Measurements from ENCODE around the gene RHOBTB1.

RHOBTB1 gene

DNA sequence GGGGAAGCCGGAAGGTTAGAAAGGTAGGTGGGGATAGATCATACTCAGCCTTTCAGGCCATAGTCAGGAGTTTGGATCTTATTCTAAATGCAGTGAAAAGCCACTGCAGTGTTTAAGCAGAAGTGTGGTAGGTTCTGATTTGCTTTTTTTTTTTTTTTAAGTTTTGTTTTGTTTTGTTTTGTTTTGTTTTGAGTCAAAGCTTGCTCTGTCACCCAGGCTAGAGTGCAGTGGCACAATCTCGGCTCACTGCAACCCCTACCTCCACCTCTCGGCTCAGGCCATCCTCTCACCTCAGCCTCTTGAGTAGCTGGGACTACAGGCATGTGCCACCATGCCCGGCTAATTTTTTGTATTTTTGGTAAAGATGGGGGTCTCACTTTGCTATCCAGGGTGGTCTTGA lies 23.5 kb downstream of the RHOBTB1 start:
- Histone ChIP-seq H3K36me3 (ENCODE audit: control insufficient read depth, insufficient read depth, low read length) (no peaks in the 10 kb centered on the region), H3K9me3 (ENCODE audit: control insufficient read depth, low read length) (no peaks in the 10 kb centered on the region), H3K27ac (ENCODE audit: insufficient read depth, low read depth, low read length, poor library complexity, severe bottlenecking) (no peak overlapping the region), H3K4me1 (ENCODE audit: control insufficient read depth, insufficient read depth, low read length) (no peaks in the 10 kb centered on the region), H3K27me3 (ENCODE audit: control insufficient read depth, insufficient read depth, low read length, poor library complexity, severe bottlenecking) (no peaks in the 10 kb centered on the region), H3K4me3 (ENCODE audit: insufficient read depth, low read depth, low read length) (no peak overlapping the region)
- WGBS, 2 experiments, result 90 to 99% methylated on average over 4 of the region's 4 CpGs

DNA sequence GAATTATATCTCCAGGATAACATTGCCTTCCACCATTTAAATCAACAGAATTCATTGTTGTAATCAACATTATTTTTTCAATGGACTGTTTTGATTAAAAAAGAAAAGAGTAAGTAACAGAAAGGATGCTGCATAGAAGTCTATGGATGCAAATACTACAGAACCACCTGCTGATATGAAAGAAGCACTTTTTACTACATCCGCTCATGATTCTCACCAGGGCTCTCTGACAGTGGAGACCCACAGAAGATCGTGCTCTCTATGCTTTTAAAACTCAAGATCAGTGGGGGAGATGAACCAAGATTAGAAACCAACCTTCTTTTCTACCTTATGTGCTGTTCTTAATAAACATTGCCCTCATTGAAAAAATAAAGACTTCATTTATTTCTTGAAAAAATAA lies 24.4 kb downstream of the RHOBTB1 start:
- Histone ChIP-seq H3K27ac (ENCODE audit: insufficient read depth, low read depth, low read length, poor library complexity, severe bottlenecking) (no peak overlapping the region), H3K27me3 (ENCODE audit: control insufficient read depth, insufficient read depth, low read length, poor library complexity, severe bottlenecking) (no peaks in the 10 kb centered on the region), H3K4me3 (ENCODE audit: insufficient read depth, low read depth, low read length) (no peak overlapping the region), H3K36me3 (ENCODE audit: control insufficient read depth, insufficient read depth, low read length) (no peaks in the 10 kb centered on the region), H3K4me1 (ENCODE audit: control insufficient read depth, insufficient read depth, low read length) (no peaks in the 10 kb centered on the region), H3K9me3 (ENCODE audit: control insufficient read depth, low read length) (no peaks in the 10 kb centered on the region)
- WGBS, 2 experiments, result 87 to 93% methylated on average over 2 of the region's 2 CpGs

DNA sequence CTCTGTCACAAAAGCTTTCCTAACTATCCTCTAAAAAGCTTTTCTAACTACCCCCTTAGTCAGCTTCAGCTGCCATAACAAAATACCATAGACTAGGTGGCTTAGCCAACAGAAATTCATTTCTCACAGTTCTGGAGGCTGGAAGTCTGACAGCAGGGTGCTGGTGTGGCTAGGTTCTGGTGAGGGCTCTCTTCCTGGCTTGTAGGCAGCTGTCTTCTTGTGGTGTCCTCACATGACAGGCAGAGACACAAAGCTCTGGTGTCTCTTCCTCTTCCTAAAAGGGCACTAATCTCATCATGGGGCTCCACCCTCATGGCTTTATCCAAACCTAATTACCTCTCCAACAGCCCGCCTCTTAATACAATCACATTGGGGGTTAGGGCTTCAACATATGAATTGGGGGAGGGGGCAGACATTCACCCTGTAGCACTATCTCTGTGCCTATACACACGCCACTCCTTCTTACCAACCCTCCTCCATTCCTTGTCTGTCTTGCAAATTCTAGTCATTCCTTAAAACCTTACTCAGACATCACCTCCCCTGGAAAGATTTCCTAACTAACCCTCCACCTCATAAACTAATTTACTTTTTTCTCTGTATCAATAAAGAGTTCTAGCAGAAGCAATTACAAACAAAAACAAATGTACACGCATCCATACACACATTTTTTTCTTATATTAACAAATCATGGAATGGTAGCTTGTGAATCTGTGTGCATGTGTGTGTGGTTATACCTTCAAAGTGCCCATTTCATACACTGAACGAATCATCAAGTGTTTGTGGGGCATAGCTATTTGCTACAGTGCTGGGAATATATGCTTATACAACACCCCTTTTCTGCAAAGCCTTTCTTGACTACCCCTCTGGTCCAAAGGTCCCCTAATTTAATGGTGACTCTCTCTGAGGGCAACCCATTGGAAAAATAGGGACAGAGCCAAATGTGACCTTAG lies 26.4 kb downstream of the RHOBTB1 start:
- no peaks in the 10 kb centered on the region for H3K9me3 ChIP-seq (ENCODE audit: control insufficient read depth, low read length)
- 88 to 89% methylated on average over 2 to 3 of the region's 4 CpGs for WGBS, 2 experiments
- no peaks in the 10 kb centered on the region for H3K36me3 ChIP-seq (ENCODE audit: control insufficient read depth, insufficient read depth, low read length)
- H3K27me3 ChIP-seq (ENCODE audit: control insufficient read depth, insufficient read depth, low read length, poor library complexity, severe bottlenecking), result no peaks in the 10 kb centered on the region
- H3K27ac ChIP-seq (ENCODE audit: insufficient read depth, low read depth, low read length, poor library complexity, severe bottlenecking), result no peak overlapping the region
- no peaks in the 10 kb centered on the region for H3K4me1 ChIP-seq (ENCODE audit: control insufficient read depth, insufficient read depth, low read length)
- H3K4me3 ChIP-seq (ENCODE audit: insufficient read depth, low read depth, low read length), result no peak overlapping the region

DNA sequence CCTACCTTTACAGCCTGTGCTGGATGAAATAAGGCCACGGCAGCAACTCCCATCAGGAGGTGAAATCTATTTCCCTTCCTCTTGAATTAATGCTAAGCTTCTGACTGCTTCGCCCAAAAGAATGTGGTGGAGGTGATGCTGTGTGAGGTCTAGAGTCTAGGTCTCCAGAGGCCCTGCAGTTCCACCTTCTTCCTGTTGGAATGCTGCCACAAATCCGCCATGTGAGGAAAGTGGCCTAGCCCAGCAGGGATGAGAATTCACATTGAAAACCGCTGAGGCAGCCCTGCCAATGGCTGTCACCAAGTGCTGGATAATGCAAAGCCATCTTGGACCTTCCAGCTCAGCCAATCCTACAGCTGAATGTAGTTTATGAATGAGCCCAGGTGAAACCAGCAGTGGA lies 28.0 kb downstream of the RHOBTB1 start:
- Histone ChIP-seq H3K9me3 (ENCODE audit: control insufficient read depth, low read length) (no peaks in the 10 kb centered on the region), H3K4me1 (ENCODE audit: control insufficient read depth, insufficient read depth, low read length) (no peaks in the 10 kb centered on the region), H3K36me3 (ENCODE audit: control insufficient read depth, insufficient read depth, low read length) (no peaks in the 10 kb centered on the region), H3K4me3 (ENCODE audit: insufficient read depth, low read depth, low read length) (no peak overlapping the region), H3K27ac (ENCODE audit: insufficient read depth, low read depth, low read length, poor library complexity, severe bottlenecking) (no peak overlapping the region), H3K27me3 (ENCODE audit: control insufficient read depth, insufficient read depth, low read length, poor library complexity, severe bottlenecking) (no peaks in the 10 kb centered on the region)
- 88 to 91% methylated on average over 4 of the region's 4 CpGs for WGBS, 2 experiments

DNA sequence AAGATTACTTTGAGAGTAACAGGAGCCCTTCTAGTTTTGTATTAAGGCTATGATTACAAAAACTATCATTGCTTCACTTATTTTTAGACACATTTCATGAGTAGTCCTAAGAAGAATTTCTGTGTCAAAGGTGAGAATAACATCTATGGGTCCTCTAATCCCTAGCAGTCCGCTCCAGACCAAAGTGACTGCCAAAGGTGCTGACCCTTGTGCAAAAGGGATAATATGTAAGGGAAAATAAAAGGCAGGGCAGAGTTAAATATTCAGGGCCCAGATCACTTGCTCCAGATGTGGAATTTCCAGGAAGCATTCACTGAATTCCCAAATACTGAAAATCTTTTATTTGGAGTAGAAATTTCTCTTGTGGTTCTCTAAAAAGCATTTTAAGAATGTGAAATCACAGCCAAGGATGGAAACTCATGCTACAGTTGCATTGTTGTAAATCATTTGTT lies 29.3 kb downstream of the RHOBTB1 start:
- Histone ChIP-seq H3K27me3 (ENCODE audit: control insufficient read depth, insufficient read depth, low read length, poor library complexity, severe bottlenecking) (no peaks in the 10 kb centered on the region), H3K4me3 (ENCODE audit: insufficient read depth, low read depth, low read length) (no peak overlapping the region), H3K36me3 (ENCODE audit: control insufficient read depth, insufficient read depth, low read length) (no peaks in the 10 kb centered on the region), H3K4me1 (ENCODE audit: control insufficient read depth, insufficient read depth, low read length) (no peaks in the 10 kb centered on the region), H3K27ac (ENCODE audit: insufficient read depth, low read depth, low read length, poor library complexity, severe bottlenecking) (no peak overlapping the region), H3K9me3 (ENCODE audit: control insufficient read depth, low read length) (no peaks in the 10 kb centered on the region)
- WGBS, 2 experiments, result 97 to 100% methylated on average over 1 of the region's 1 CpG

DNA sequence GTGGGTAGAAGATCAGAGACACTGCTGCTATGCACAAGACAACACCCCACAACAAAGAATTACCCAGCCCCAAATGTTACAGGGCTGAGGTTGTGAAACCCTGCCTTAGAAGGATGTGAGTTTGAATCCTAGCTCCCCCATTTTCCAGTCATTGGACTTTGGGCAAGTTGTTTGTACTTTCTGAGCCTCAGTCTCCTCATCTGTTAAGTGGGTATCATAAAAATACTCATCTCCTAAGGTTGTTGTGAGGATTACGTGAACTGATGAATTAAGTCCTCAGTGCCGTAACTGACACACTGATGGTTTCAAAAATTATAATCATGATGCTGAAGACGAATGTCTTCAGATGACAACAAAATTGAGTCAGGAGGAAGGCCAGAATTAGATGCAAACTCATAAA lies 30.3 kb downstream of the RHOBTB1 start:
- no peaks in the 10 kb centered on the region for H3K36me3 ChIP-seq (ENCODE audit: control insufficient read depth, insufficient read depth, low read length)

DNA sequence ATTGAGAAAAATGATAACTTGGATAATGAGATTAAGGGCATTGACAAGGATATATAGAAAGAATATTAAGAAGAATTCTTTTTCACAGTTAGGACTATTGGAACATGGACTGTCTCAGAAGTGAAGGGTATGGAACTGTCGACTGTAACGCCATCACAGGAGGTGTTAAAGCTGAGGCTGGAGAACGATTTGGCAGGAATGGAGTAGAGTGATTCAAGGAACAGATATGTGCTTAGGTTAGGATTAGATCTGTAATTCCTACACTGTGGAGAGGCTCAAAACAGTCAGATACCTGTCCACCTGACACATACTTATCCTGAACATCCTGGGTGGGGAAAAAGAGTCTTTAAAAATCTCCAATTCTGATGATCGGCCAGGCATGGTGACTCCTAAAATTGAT lies 30.9 kb downstream of the RHOBTB1 start:
- Histone ChIP-seq H3K27ac (ENCODE audit: insufficient read depth, low read depth, low read length, poor library complexity, severe bottlenecking) (no peak overlapping the region), H3K27me3 (ENCODE audit: control insufficient read depth, insufficient read depth, low read length, poor library complexity, severe bottlenecking) (no peaks in the 10 kb centered on the region), H3K9me3 (ENCODE audit: control insufficient read depth, low read length) (no peaks in the 10 kb centered on the region), H3K36me3 (ENCODE audit: control insufficient read depth, insufficient read depth, low read length) (no peaks in the 10 kb centered on the region), H3K4me3 (ENCODE audit: insufficient read depth, low read depth, low read length) (no peak overlapping the region), H3K4me1 (ENCODE audit: control insufficient read depth, insufficient read depth, low read length) (no peaks in the 10 kb centered on the region)
- WGBS, 2 experiments, result 94 to 99% methylated on average over 3 to 4 of the region's 4 CpGs

More for the DNA sequence above, 30.3 kb downstream of the RHOBTB1 start:
- 89 to 95% methylated on average over 3 of the region's 3 CpGs for WGBS, 2 experiments
- Histone ChIP-seq H3K27me3 (ENCODE audit: control insufficient read depth, insufficient read depth, low read length, poor library complexity, severe bottlenecking) (no peaks in the 10 kb centered on the region), H3K4me1 (ENCODE audit: control insufficient read depth, insufficient read depth, low read length) (no peaks in the 10 kb centered on the region), H3K4me3 (ENCODE audit: insufficient read depth, low read depth, low read length) (no peak overlapping the region), H3K27ac (ENCODE audit: insufficient read depth, low read depth, low read length, poor library complexity, severe bottlenecking) (no peak overlapping the region), H3K9me3 (ENCODE audit: control insufficient read depth, low read length) (no peaks in the 10 kb centered on the region)

DNA sequence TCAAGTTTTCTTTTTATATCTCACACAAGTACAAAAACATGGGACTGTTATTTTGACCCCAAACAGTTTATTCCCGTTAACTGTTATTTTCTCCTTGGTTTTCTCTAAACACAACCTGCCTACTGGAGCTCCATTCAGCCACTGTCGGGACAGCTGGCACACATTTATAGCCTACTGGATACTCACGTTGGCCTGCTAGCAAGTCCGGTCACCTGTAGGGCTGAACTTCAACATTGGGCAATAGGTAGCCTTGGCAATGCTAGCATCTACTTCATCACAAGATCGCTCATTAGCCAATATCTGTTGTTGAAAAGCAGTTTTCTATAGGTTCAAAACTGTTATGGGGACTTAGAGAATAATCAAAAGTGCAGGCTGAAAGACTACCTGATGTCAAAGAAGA lies 32.3 kb downstream of the RHOBTB1 start:
- Histone ChIP-seq H3K36me3 (ENCODE audit: control insufficient read depth, insufficient read depth, low read length) (peaks cover 8% of the 10 kb centered on the region), H3K4me1 (ENCODE audit: control insufficient read depth, insufficient read depth, low read length) (no peaks in the 10 kb centered on the region)
- WGBS, 2 experiments, result 96 to 97% methylated on average over 5 of the region's 5 CpGs

DNA sequence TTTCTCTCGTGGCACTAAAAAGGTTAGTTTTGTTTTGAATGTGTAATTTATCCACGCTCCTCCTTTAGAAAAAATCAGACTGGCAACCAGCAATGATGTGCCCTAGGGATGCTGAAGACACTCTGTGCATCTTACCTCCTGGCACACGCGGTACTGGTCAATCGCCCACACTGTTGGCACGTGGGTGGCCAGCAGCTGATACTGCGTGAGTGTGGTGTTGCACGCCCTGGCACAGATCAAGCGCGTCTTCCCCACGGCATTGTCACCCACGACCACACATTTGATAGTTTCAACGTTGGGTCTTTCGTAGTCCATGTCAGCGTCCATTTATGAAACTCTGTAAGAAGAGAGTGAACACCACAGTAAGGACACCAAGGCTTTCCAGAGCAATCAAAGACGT lies 32.8 kb downstream of the RHOBTB1 start:
- Histone ChIP-seq H3K36me3 (ENCODE audit: control insufficient read depth, insufficient read depth, low read length) (peaks cover 12% of the 10 kb centered on the region), H3K27me3 (ENCODE audit: control insufficient read depth, insufficient read depth, low read length, poor library complexity, severe bottlenecking) (no peaks in the 10 kb centered on the region), H3K27ac (ENCODE audit: insufficient read depth, low read depth, low read length, poor library complexity, severe bottlenecking) (no peak overlapping the region), H3K4me3 (ENCODE audit: insufficient read depth, low read depth, low read length) (no peak overlapping the region), H3K9me3 (ENCODE audit: control insufficient read depth, low read length) (no peaks in the 10 kb centered on the region), H3K4me1 (ENCODE audit: control insufficient read depth, insufficient read depth, low read length) (no peaks in the 10 kb centered on the region)
- 97% methylated on average over 16 of the region's 16 CpGs for WGBS, 2 experiments

More for the DNA sequence above, 32.3 kb downstream of the RHOBTB1 start:
- Histone ChIP-seq H3K27me3 (ENCODE audit: control insufficient read depth, insufficient read depth, low read length, poor library complexity, severe bottlenecking) (no peaks in the 10 kb centered on the region), H3K4me3 (ENCODE audit: insufficient read depth, low read depth, low read length) (no peak overlapping the region), H3K9me3 (ENCODE audit: control insufficient read depth, low read length) (no peaks in the 10 kb centered on the region), H3K27ac (ENCODE audit: insufficient read depth, low read depth, low read length, poor library complexity, severe bottlenecking) (no peak overlapping the region)

DNA sequence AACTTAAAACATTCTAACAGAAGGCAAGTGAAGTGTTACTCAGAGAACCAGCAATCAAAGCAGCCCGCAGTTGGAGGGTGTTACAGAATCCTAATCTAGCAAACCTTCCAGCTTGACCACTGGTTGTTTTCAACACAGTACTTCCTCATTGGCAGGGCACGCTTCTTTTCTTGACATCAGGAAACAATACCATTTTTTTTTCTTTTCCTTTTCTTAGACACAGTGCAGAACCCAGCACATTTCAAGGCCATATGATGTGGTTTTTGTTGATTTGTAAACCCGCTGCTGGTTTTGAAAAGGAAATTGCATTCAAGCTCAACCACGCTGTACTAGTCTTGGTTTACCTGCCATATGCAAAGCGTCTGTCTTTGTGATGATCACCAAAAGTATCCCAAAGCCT lies 33.4 kb downstream of the RHOBTB1 start:
- H3K36me3 ChIP-seq (ENCODE audit: control insufficient read depth, insufficient read depth, low read length), result peaks cover 14% of the 10 kb centered on the region

More for the DNA sequence above, 33.4 kb downstream of the RHOBTB1 start:
- Histone ChIP-seq H3K4me1 (ENCODE audit: control insufficient read depth, insufficient read depth, low read length) (no peaks in the 10 kb centered on the region), H3K4me3 (ENCODE audit: insufficient read depth, low read depth, low read length) (no peak overlapping the region), H3K27ac (ENCODE audit: insufficient read depth, low read depth, low read length, poor library complexity, severe bottlenecking) (no peak overlapping the region), H3K9me3 (ENCODE audit: control insufficient read depth, low read length) (no peaks in the 10 kb centered on the region), H3K27me3 (ENCODE audit: control insufficient read depth, insufficient read depth, low read length, poor library complexity, severe bottlenecking) (no peaks in the 10 kb centered on the region)
- WGBS, 2 experiments, result 92 to 95% methylated on average over 5 of the region's 5 CpGs
